GM12878 (cell line): ENCODE results near the gene OGFOD2. TPM values are rescaled to one million over a fixed set of nuclear protein-coding genes. Genes with fewer than 3 reads are reported as not detected.
A peak's percentile ranks its signal among the peaks of the same experiment; 100 is the strongest.

ENCODE experiments used
- ATAC-seq: fragments of 200-7000 bp; cut with Tn5 transposase; 3 replicates; pipeline ENCODE4 v1.9.1; 2020; ENCODE audit warnings: mild to moderate bottlenecking, moderate library complexity
- BruUV-seq: library from RNA; stranded (reverse); fragments of 400-500 nt; replicated peaks from 2 replicates; lab custom pipeline; 2021; lab: Mats Ljungman, UMichigan
- CTCF ChIA-PET: fragments of 300-600 bp; sonication (Branson Sonifier 250); formaldehyde crosslinking; extraction: SDS; loops from one replicate; lab custom pipeline; 2021; ENCODE audit warnings: inconsistent platforms; lab: Yijun Ruan, JAX
- POLR2A ChIA-PET: fragments of 350-600 bp; formaldehyde crosslinking; extraction: SDS; loops from one replicate; lab custom pipeline; 2021; ENCODE audit warnings: inconsistent platforms; lab: Charles Lee
- RAD21 ChIA-PET: fragments of 300-600 bp; sonication (Branson Sonifier 250); formaldehyde crosslinking; loops from one replicate; lab custom pipeline; 2023; ENCODE audit warnings: antibody characterized with exemption; ENCODE audit not compliant: unreplicated experiment; lab: Charles Lee
- SMC1A ChIA-PET: fragments of 300-600 bp; sonication (Branson Sonifier 250); formaldehyde crosslinking; loops from one replicate; lab custom pipeline; 2023; ENCODE audit not compliant: unreplicated experiment, uncharacterized antibody; lab: Charles Lee
- DNase-seq: peaks from one replicate; pipeline ENCODE4 v3.0.0-alpha.2; 2011; ENCODE audit warnings: low read depth, low spot score
- FAIRE-seq: peaks from 3 replicates; lab custom pipeline; 2011; peaks lifted over from hg19 to GRCh38; lab: Jason Lieb, UNC
- H2AFZ ChIP-seq: 2 replicates; pipeline ENCODE4 v1.6.0; 2011; ENCODE audit warnings: low read depth, low read length, control low read depth; ENCODE audit not compliant: control insufficient read depth
- H3K27ac ChIP-seq: 2 replicates; pipeline ENCODE4 v1.5.1; 2011; ENCODE audit warnings: control low read depth; ENCODE audit not compliant: control insufficient read depth, insufficient read depth
- H3K27me3 ChIP-seq, 2 experiments: replicated peaks in 1 of 2; 2 replicates each; pipeline versions ENCODE4 v1.6.0 to v1.6.1; 2011; ENCODE audit warnings: low read length in 1 of 2; ENCODE audit not compliant: control insufficient read depth in 2 of 2, insufficient read depth in 2 of 2
- H3K36me3 ChIP-seq, 2 experiments: 2 replicates each; pipeline ENCODE4 v1.5.1; 2011; ENCODE audit warnings: low read length in 1 of 2; ENCODE audit not compliant: control insufficient read depth in 2 of 2, insufficient read depth in 2 of 2
- H3K4me1 ChIP-seq: 2 replicates; pipeline ENCODE4 v1.6.1; 2011; ENCODE audit warnings: mild to moderate bottlenecking, low read length, moderate library complexity, mixed read lengths; ENCODE audit not compliant: control insufficient read depth, insufficient read depth
- H3K4me2 ChIP-seq: 2 replicates; pipeline ENCODE4 v1.6.0; 2011; ENCODE audit warnings: control low read depth; ENCODE audit not compliant: control insufficient read depth, insufficient read depth
- H3K4me3 ChIP-seq: fragments of 200-600 bp; sonication (generic); 2 replicates; pipeline ENCODE4 v1.5.1; 2016
- H3K79me2 ChIP-seq: 2 replicates; pipeline ENCODE4 v1.6.0; 2011; ENCODE audit warnings: low read length; ENCODE audit not compliant: control insufficient read depth, insufficient read depth
- H3K9ac ChIP-seq: 2 replicates; pipeline ENCODE4 v1.8.0; 2011; ENCODE audit warnings: low read length, control low read depth, mixed read lengths; ENCODE audit not compliant: control insufficient read depth, insufficient read depth
- H3K9me3 ChIP-seq: replicated peaks from 3 replicates; pipeline ENCODE4 v1.5.1; 2011; ENCODE audit warnings: mild to moderate bottlenecking, low read length; ENCODE audit not compliant: control insufficient read depth, insufficient read depth
- H4K20me1 ChIP-seq: 2 replicates; pipeline ENCODE4 v1.6.0; 2011; ENCODE audit not compliant: control insufficient read depth, insufficient read depth
- BHLHE40 ChIP-seq, 2 experiments: fragments of 450-650 bp in 1 of 2; IDR thresholded peaks; 2 replicates each; pipeline ENCODE4 v1.6.1; 2011 to 2017; ENCODE audit warnings: low read depth in 2 of 2, borderline replicate concordance in 1 of 2, improper control_type of control experiment in 1 of 2, low read length in 1 of 2, mild to moderate bottlenecking in 1 of 2
- FOXM1 ChIP-seq: IDR thresholded peaks from 2 replicates; pipeline ENCODE4 v1.6.1; 2012; ENCODE audit warnings: low read depth, mild to moderate bottlenecking, inconsistent platforms, low read length, moderate library complexity
- HDAC6 ChIP-seq: fragments of 200-600 bp; sonication (generic); IDR thresholded peaks from one replicate; pipeline ENCODE4 v1.8.0; 2017; ENCODE audit warnings: antibody characterized with exemption; ENCODE audit not compliant: unreplicated experiment
- HDGF ChIP-seq: fragments of 450-650 bp; IDR thresholded peaks from 2 replicates; pipeline ENCODE4 v1.6.1; 2016; ENCODE audit warnings: antibody characterized with exemption
- JUNB ChIP-seq: IDR thresholded peaks from 2 replicates; pipeline ENCODE4 v1.6.1; 2016; ENCODE audit warnings: antibody characterized with exemption, mild to moderate bottlenecking
- MEF2B ChIP-seq: fragments of 450-650 bp; IDR thresholded peaks from 2 replicates; pipeline ENCODE4 v1.6.1; 2018; ENCODE audit warnings: mild to moderate bottlenecking, moderate library complexity; ENCODE audit not compliant: partially characterized antibody, poor library complexity, severe bottlenecking
- MXI1 ChIP-seq: fragments of 150-350 bp; IDR thresholded peaks from 2 replicates; pipeline ENCODE4 v1.6.1; 2011; ENCODE audit warnings: low read depth, mild to moderate bottlenecking, inconsistent platforms, low read length, improper control_type of control experiment
- NR2C2 ChIP-seq: IDR thresholded peaks from 2 replicates; pipeline ENCODE4 v1.6.1; 2011; ENCODE audit warnings: borderline replicate concordance, low read depth; ENCODE audit not compliant: control insufficient read depth, insufficient read length
- NRF1 ChIP-seq: conservative IDR thresholded peaks from 2 replicates; pipeline ENCODE4 v1.6.1; 2011; ENCODE audit warnings: mild to moderate bottlenecking, low read depth, low read length, improper control_type of control experiment
- PAX5 ChIP-seq: IDR thresholded peaks from 2 replicates; pipeline ENCODE4 v1.6.1; 2011; ENCODE audit warnings: low read depth, low read length, borderline replicate concordance
- PML ChIP-seq: IDR thresholded peaks from 2 replicates; pipeline ENCODE4 v1.6.1; 2012; ENCODE audit warnings: low read length, inconsistent platforms
- PRDM15 ChIP-seq: fragments of 450-650 bp; formaldehyde crosslinking; IDR thresholded peaks from 2 replicates; pipeline ENCODE4 v1.4.0; 2020; ENCODE audit warnings: mild to moderate bottlenecking, moderate library complexity
- RBBP5 ChIP-seq: fragments of 200-600 bp; sonication (generic); conservative IDR thresholded peaks from 2 replicates; pipeline ENCODE4 v1.6.1; 2016
- RELA ChIP-seq: fragments of 450-650 bp; IDR thresholded peaks from 2 replicates; pipeline ENCODE4 v1.8.0; 2014; ENCODE audit warnings: borderline replicate concordance; ENCODE audit not compliant: partially characterized antibody
- RUNX3 ChIP-seq: IDR thresholded peaks from 2 replicates; pipeline ENCODE4 v1.6.1; 2012; ENCODE audit warnings: low read length, inconsistent platforms
- ZBTB11 ChIP-seq: fragments of 450-650 bp; formaldehyde crosslinking; IDR thresholded peaks from 2 replicates; pipeline ENCODE4 v1.5.0; 2022; ENCODE audit warnings: mild to moderate bottlenecking, missing genetic modification characterization
- ZNF384 ChIP-seq: IDR thresholded peaks from 2 replicates; pipeline ENCODE4 v1.6.1; 2012; ENCODE audit warnings: low read depth, mild to moderate bottlenecking, low read length, improper control_type of control experiment, borderline replicate concordance
- WGBS: methylation state at CpG from one replicate; pipeline ENCODE4 v1.1.6; 2016; ENCODE audit warnings: low lambda C conversion rate; ENCODE audit not compliant: insufficient replicate concordance, insufficient coverage; ENCODE audit errors: missing lambda C conversion rate; 5-methylcytosine and 5-hydroxymethylcytosine counted together
- in situ Hi-C: fragments of 300-500 bp; cut with MboI; formaldehyde crosslinking; loops from 9 replicates; pipeline ENCODE4 v1.14.3; 2018; ENCODE audit warnings: mixed read lengths
- intact Hi-C: fragments of 100-400 bp; cut with micrococcal nuclease; formaldehyde crosslinking; loops from one replicate; pipeline ENCODE4 v1.14.2; 2022; ENCODE audit not compliant: unreplicated experiment
- polyA plus RNA-seq, 11 experiments: library from polyadenylated mRNA; depleted of rRNA in 4 of 11; unstranded in 6 of 11; stranded (reverse) in 5 of 11; fragments of >200 nt; fragmentation: Nextera tagmentation in 4 of 11; fragmentation: Illumina TruSeq in 1 of 11; extraction: Ambion mirVana in 4 of 11; extraction: Trizol in 1 of 11; gene quantifications; 1 replicate in 1 of 11; 2 replicates in 10 of 11; pipeline versions ENCODE4 v1.2.1 to v1.2.3, GENCODE V29; 2011 to 2016; ENCODE audit warnings: inconsistent platforms in 2 of 11, missing spikeins in 2 of 11, low read depth in 1 of 11
- total RNA-seq, 4 experiments: library from RNA; depleted of rRNA in 3 of 4; stranded (reverse); fragments of >200 nt in 3 of 4; fragmentation: Illumina TruSeq in 1 of 4; extraction: Trizol in 1 of 4; gene quantifications; 2 replicates each; pipeline versions ENCODE4 v1.2.1 to v1.2.3, GENCODE V29; 2013 to 2021

The OGFOD2 gene
- total and polyA plus RNA-seq, 10 of the 15 experiments (the other 5 are each of a cell fraction or from before 2014, with no cell fraction given): 0.93 to 29.2 (median 16.3) TPM

- ATAC-seq: peak; percentile 84
- peak overlapping the region; percentile 67 for H2AFZ ChIP-seq
- ChIA-PET POLR2A (interaction anchor here (0.6 to 1.6 kb wide), 4 partner anchors 19 to 832 kb away, joined by 3 to 9 read pairs (median 4); partner anchors contain the start of gene ABCB9), RAD21 (interaction anchor here (0.5 to 1.1 kb wide), 7 partner anchors 11 to 153 kb away, joined by 3 to 4 read pairs (median 3); no protein-coding TSS in a partner anchor), SMC1A (interaction anchor here (0.6 to 3.0 kb wide), 6 partner anchors 18 to 153 kb away, joined by 3 to 14 read pairs (median 4); no protein-coding TSS in a partner anchor), CTCF (interaction anchor here (1.0 to 2.3 kb wide), 6 partner anchors 11 to 87 kb away, joined by 3 to 10 read pairs (median 4); no protein-coding TSS in a partner anchor)
- 18% methylated on average over 10 of the region's 10 CpGs for WGBS
- H4K20me1 ChIP-seq: no peaks in the 10 kb centered on the region
- no peak overlapping the region; the same call in 1 of the 2 replicates for H3K9ac ChIP-seq
- H3K9me3 ChIP-seq: no peaks in the 10 kb centered on the region
- in situ Hi-C loops: no loop called here
- H3K4me1 ChIP-seq: peaks cover 31% of the 10 kb centered on the region
- DNase-seq: peak; percentile 59
- no peaks in the 10 kb centered on the region for H3K36me3 ChIP-seq
- H3K79me2 ChIP-seq: no peaks in the 10 kb centered on the region
- H3K27ac ChIP-seq: peak overlapping the region; percentile 27; the same call in 1 of the 2 replicates
- intact Hi-C loops: no loop called here
- H3K4me3 ChIP-seq: no peak overlapping the region
- BruUV-seq: no TSS peak
- peak overlapping the region; percentile 39; the same call in 1 of the 2 replicates for H3K4me2 ChIP-seq
- H3K27me3 ChIP-seq: no peaks in the 10 kb centered on the region
- peak; percentile 13 for FAIRE-seq
- TF ChIP-seq FOXM1: no peak; the same call in 1 of the 2 replicates
- no peak for TF ChIP-seq RELA
- TF ChIP-seq HDGF: no peak
- TF ChIP-seq ZBTB11: no peak
- TF ChIP-seq MEF2B: no peak
- TF ChIP-seq NRF1: no peak
- TF ChIP-seq RBBP5: no peak
- TF ChIP-seq JUNB: peak; percentile 55; the same call in 1 of the 2 replicates
- TF ChIP-seq BHLHE40 (IDR thresholded peaks at IDR 0.05; ENCODE audit: borderline replicate concordance in 1 of 2, low read depth in 2 of 2, low read length in 1 of 2): peak; percentile 65 to 86; a peak in 3 of 4 replicates
- no peak for TF ChIP-seq MXI1
- peak; percentile 94 for TF ChIP-seq RUNX3
- TF ChIP-seq PRDM15 (CRISPR knock-in tag): no peak
- no peak for TF ChIP-seq NR2C2
- no peak for TF ChIP-seq HDAC6
- TF ChIP-seq ZNF384: no peak
- TF ChIP-seq PML: no peak
- TF ChIP-seq PAX5: peak; percentile 68; the same call in 1 of the 2 replicates
Observed at GRCh38 chr12:122946690-122947341, 28.2 kb upstream of the OGFOD2 start.
